Measurements from ENCODE around the gene MYOM1. TPM values are rescaled to one million over a fixed set of nuclear protein-coding genes. Genes with fewer than 3 reads are reported as not detected.

MYOM1 gene
- total and polyA plus RNA-seq, 10 donors = 1.2 to 6.2 (median 2.0) TPM

- no peak for DNase-seq
- Histone ChIP-seq H3K27me3 (replicated peaks in 1 of 7) (no peaks in the 10 kb centered on the region), H3K9me3 (no peaks in the 10 kb centered on the region), H3K4me1 (peaks cover 0 to 21% (median 3%) of the 10 kb centered on the region in 6 donors), H3K4me3 (no peak overlapping the region), H3K36me3 (no peaks in the 10 kb centered on the region), H3K27ac (no peak overlapping the region)
- 95 to 100% (median 96%) methylated on average over 2 of the region's 2 CpGs for WGBS, 5 donors
- TF ChIP-seq POLR2AphosphoS5 (IDR thresholded peaks at IDR 0.05) = no peak
- no peak for TF ChIP-seq CTCF (IDR thresholded peaks at IDR 0.05 in 8 of 11, conservative IDR thresholded peaks at IDR 0.05 in 3 of 11)
- no peak for TF ChIP-seq POLR2A (IDR thresholded peaks at IDR 0.05)
- intact Hi-C loops (cut with DNase I; ENCODE audit: low total_unique reads) = loop anchor here (10.0 kb wide), 2 partner anchors 94 to 216 kb away; partner anchors contain the start of gene MYL12A
Measured at GRCh38 chr18:3150688-3151087, 69.1 kb downstream of the MYOM1 start.

DNA sequence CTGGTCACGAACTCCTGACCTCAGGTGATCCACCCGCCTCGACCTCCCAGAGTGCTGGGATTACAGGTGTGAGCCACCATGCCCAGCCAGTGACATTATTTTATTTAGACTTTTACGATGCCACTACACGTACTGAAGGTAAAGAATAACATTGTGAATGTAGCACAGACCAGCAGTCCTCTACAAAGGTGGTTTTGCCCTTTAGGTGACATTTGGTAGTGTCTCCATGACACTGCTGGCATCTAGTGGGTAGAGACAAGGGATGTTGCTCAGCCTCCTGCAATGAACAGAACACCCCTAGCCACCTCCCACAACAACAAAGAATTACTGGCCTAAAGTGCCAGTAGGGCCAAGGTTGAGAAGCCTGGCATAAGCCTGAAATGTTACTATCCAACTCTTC, 69.5 kb downstream of the MYOM1 start:
- H3K4me3 ChIP-seq = no peak overlapping the region
- intact Hi-C loops (cut with DNase I; ENCODE audit: low total_unique reads) = loop anchor here (10.0 kb wide), 2 partner anchors 95 to 215 kb away; partner anchors contain the start of gene MYL12A
- 90 to 98% (median 95%) methylated on average over 5 of the region's 5 CpGs for WGBS, 5 donors

GRCh38 chr18:3148930-3149535, 70.7 kb downstream of the MYOM1 start:
- TF ChIP-seq POLR2A (IDR thresholded peaks at IDR 0.05) (no peak), POLR2AphosphoS5 (IDR thresholded peaks at IDR 0.05) (no peak), CTCF (IDR thresholded peaks at IDR 0.05 in 8 of 11, conservative IDR thresholded peaks at IDR 0.05 in 3 of 11) (no peak)
- Histone ChIP-seq H3K4me1 (peaks cover 0 to 21% (median 3%) of the 10 kb centered on the region in 6 donors), H3K27ac (no peak overlapping the region), H3K4me3 (no peak overlapping the region), H3K9me3 (peaks cover 0 to 2% (median 0%) of the 10 kb centered on the region in 8 donors), H3K36me3 (no peaks in the 10 kb centered on the region), H3K27me3 (replicated peaks in 1 of 7) (no peaks in the 10 kb centered on the region)
- 68 to 75% (median 71%) methylated on average over 4 of the region's 4 CpGs for WGBS, 5 donors
- intact Hi-C loops (cut with DNase I; ENCODE audit: low total_unique reads) = no loop called here
- no peak for DNase-seq

More for the DNA sequence above, 69.5 kb downstream of the MYOM1 start:
- no peak for DNase-seq
- TF ChIP-seq CTCF (IDR thresholded peaks at IDR 0.05 in 8 of 11, conservative IDR thresholded peaks at IDR 0.05 in 3 of 11) (no peak), POLR2AphosphoS5 (IDR thresholded peaks at IDR 0.05) (no peak), POLR2A (IDR thresholded peaks at IDR 0.05) (no peak)
- H3K27ac ChIP-seq = no peak overlapping the region
- no peaks in the 10 kb centered on the region for H3K9me3 ChIP-seq
- no peaks in the 10 kb centered on the region for H3K27me3 ChIP-seq (replicated peaks in 1 of 7)
- peaks cover 0 to 21% (median 3%) of the 10 kb centered on the region in 6 donors for H3K4me1 ChIP-seq
- H3K36me3 ChIP-seq = no peaks in the 10 kb centered on the region

DNA sequence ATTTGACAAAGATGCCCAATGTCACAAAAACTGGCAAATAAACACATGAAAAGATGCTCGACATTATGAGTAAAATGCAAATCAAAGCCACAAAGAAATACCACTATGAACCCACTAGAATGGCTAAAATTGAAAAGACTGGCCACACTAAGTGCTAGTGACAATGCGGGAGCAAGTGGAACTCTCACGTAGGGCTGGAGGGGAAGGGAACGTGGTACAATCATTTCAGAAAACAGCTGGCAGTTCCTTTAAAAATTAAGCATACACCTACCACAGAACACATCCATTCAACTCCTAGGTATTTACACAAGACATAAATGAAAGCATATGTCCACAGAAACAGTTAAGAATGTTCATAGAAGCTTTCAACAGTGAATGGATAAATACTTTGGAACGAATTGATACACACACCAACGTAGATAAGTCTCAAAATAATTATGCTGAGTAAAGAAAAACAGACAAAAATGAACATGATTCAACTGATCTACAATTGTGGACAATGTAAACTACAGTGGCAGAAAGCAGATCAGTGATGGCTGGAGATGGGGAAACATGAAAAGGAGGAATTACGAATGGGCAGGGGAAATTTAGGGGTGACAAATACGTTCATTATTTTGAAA, 71.7 kb downstream of the MYOM1 start:
- Histone ChIP-seq H3K4me1 (peaks cover 0 to 12% (median under 1%) of the 10 kb centered on the region in 6 donors), H3K27me3 (replicated peaks in 1 of 7) (no peaks in the 10 kb centered on the region), H3K27ac (no peak overlapping the region), H3K4me3 (no peak overlapping the region), H3K36me3 (no peaks in the 10 kb centered on the region), H3K9me3 (peaks cover 0 to 10% (median 5%) of the 10 kb centered on the region in 8 donors)
- TF ChIP-seq POLR2AphosphoS5 (IDR thresholded peaks at IDR 0.05) = no peak
- TF ChIP-seq CTCF (IDR thresholded peaks at IDR 0.05 in 8 of 11, conservative IDR thresholded peaks at IDR 0.05 in 3 of 11) = no peak
- no peak for DNase-seq
- intact Hi-C loops (cut with DNase I; ENCODE audit: low total_unique reads) = no loop called here
- WGBS, 5 donors = 87 to 91% (median 89%) methylated on average over 8 of the region's 8 CpGs

All from spleen (tissue), 11 donors.